Measurements from ENCODE around the gene SMPD3. TPM values are rescaled to one million over a fixed set of nuclear protein-coding genes. Genes with fewer than 3 reads are reported as not detected.

Gene SMPD3
- total and polyA plus RNA-seq, 3 donors from 2014 or later: 13.3 to 23.4 (median 20.6) TPM

GRCh38 chr16:68452176-68452575 lies 3.9 kb upstream of the SMPD3 start:
- 41% methylated on average over 1 of the region's 1 CpG for WGBS, 2 donors
- no peak for TF ChIP-seq POLR2A (IDR thresholded peaks at IDR 0.05)
- TF ChIP-seq, protein P1, sequence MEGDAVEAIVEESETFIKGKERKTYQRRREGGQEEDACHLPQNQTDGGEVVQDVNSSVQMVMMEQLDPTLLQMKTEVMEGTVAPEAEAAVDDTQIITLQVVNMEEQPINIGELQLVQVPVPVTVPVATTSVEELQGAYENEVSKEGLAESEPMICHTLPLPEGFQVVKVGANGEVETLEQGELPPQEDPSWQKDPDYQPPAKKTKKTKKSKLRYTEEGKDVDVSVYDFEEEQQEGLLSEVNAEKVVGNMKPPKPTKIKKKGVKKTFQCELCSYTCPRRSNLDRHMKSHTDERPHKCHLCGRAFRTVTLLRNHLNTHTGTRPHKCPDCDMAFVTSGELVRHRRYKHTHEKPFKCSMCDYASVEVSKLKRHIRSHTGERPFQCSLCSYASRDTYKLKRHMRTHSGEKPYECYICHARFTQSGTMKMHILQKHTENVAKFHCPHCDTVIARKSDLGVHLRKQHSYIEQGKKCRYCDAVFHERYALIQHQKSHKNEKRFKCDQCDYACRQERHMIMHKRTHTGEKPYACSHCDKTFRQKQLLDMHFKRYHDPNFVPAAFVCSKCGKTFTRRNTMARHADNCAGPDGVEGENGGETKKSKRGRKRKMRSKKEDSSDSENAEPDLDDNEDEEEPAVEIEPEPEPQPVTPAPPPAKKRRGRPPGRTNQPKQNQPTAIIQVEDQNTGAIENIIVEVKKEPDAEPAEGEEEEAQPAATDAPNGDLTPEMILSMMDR (IDR thresholded peaks at IDR 0.05): no peak
- H3K9me3 ChIP-seq: no peaks in the 10 kb centered on the region
- intact Hi-C loops (cut with DNase I; ENCODE audit: low total_unique reads): no loop called here
- no peak overlapping the region for H3K27ac ChIP-seq
- H3K4me3 ChIP-seq: no peak overlapping the region
- no peaks in the 10 kb centered on the region for H3K36me3 ChIP-seq (ENCODE audit: low read depth, missing control alignments)
- no peak for DNase-seq
- peaks cover 8% of the 10 kb centered on the region for H3K4me1 ChIP-seq
- no peaks in the 10 kb centered on the region for H3K27me3 ChIP-seq

DNA sequence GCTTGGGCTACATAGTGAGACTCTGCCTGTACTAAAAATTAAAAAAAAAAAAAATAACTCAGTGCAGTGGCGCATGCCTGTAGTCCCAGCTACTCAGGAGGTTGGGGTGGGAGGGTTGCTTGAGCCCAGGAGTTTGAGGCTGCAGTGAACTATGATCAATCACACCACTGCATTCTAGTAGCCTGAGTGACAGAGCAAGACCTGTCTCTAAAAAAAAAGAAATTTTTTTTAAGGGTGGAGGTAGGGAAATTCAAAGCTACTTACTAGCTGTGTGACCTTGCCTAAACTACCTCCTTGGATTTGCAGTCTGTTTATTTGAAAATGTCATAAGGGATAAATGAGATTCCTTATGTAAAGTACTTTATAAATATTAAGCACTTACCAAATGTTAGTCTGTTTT lies 3.4 kb upstream of the SMPD3 start:
- H3K27ac ChIP-seq: no peak overlapping the region
- no peaks in the 10 kb centered on the region for H3K27me3 ChIP-seq
- 88 to 94% methylated on average over 1 of the region's 1 CpG for WGBS, 2 donors
- peaks cover 10% of the 10 kb centered on the region for H3K4me1 ChIP-seq
- TF ChIP-seq POLR2A (IDR thresholded peaks at IDR 0.05): no peak
- TF ChIP-seq, protein P1 (IDR thresholded peaks at IDR 0.05): no peak
- no peak for DNase-seq
- H3K9me3 ChIP-seq: no peaks in the 10 kb centered on the region
- no peak overlapping the region for H3K4me3 ChIP-seq
- H3K36me3 ChIP-seq (ENCODE audit: low read depth, missing control alignments): no peaks in the 10 kb centered on the region
- intact Hi-C loops (cut with DNase I; ENCODE audit: low total_unique reads): no loop called here

- WGBS, 2 donors: 65 to 67% methylated on average over 3 of the region's 3 CpGs
- Histone ChIP-seq H3K27me3 (no peaks in the 10 kb centered on the region), H3K9me3 (no peaks in the 10 kb centered on the region), H3K36me3 (ENCODE audit: low read depth, missing control alignments) (no peaks in the 10 kb centered on the region), H3K4me3 (no peak overlapping the region), H3K4me1 (peaks cover 12% of the 10 kb centered on the region), H3K27ac (no peak overlapping the region)
- DNase-seq: no peak
- intact Hi-C loops (cut with DNase I; ENCODE audit: low total_unique reads): no loop called here
- TF ChIP-seq, protein P1 (IDR thresholded peaks at IDR 0.05): no peak
Measured at GRCh38 chr16:68450741-68451255, 2.5 kb upstream of the SMPD3 start.

DNA sequence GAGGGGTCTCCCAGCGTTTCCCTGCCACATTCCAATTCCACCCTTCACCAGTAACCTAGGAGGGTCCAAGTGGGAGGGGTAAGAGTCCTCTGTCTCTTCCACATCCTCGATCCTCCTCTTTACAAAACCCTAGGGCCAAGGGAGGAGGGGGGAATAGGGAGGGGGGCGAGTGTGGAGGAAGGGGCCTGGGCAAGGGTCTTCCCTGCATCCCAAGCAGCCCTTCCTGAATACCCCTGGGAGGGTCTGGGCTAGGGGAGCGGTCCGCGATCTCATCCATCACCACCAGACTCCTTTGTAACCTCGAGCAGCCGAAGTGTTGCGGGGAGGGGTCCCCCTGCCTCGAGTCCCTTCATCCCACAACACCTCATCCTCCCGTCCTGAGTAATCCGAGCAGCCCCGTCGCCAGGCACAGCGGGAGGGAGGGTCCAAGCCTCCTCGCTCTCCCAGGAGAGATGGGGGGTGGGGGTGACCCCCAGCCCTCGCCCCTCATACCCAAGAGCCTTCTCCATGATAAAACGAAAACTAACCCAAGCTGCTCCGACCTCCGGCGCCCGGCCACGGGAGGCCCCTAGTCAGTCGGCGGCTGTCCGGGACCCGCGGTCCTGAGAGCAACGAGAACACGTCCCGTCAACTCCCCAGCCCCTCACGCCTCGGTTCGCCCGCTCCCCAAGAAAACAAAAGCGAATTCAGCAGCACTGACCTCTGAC lies 502 bp downstream of the SMPD3 start:
- WGBS, 2 donors: 1 to 3% methylated on average over 22 to 36 of the region's 36 CpGs
- peak; percentile 21 for DNase-seq
- peaks cover 12% of the 10 kb centered on the region for H3K4me1 ChIP-seq
- H3K9me3 ChIP-seq: no peaks in the 10 kb centered on the region
- H3K27ac ChIP-seq: no peak overlapping the region
- no peak for TF ChIP-seq POLR2A (IDR thresholded peaks at IDR 0.05)
- TF ChIP-seq, protein P1 (IDR thresholded peaks at IDR 0.05): no peak
- intact Hi-C loops (cut with DNase I; ENCODE audit: low total_unique reads): no loop called here
- no peaks in the 10 kb centered on the region for H3K36me3 ChIP-seq (ENCODE audit: low read depth, missing control alignments)
- no peaks in the 10 kb centered on the region for H3K27me3 ChIP-seq
- H3K4me3 ChIP-seq: peak overlapping the region; percentile 56 to 76
